Caco-2 (cell line): ENCODE measurements around the gene SEMA4D. TPM values are rescaled to one million over a fixed set of nuclear protein-coding genes. Genes with fewer than 3 reads are reported as not detected.

Experiments
- BruUV-seq: library from RNA; stranded (reverse); fragments of 400-500 nt; replicated peaks from 2 replicates; lab custom pipeline; 2021; lab: Mats Ljungman, UMichigan
- CTCF ChIA-PET: fragments of 300-600 bp; sonication (Branson Sonifier 250); formaldehyde crosslinking; loops from one replicate; lab custom pipeline; 2022; ENCODE audit warnings: antibody characterized with exemption; lab: Charles Lee
- POLR2A ChIA-PET: fragments of 300-600 bp; sonication (Branson Sonifier 250); formaldehyde crosslinking; loops from one replicate; lab custom pipeline; 2022; ENCODE audit warnings: antibody characterized with exemption; lab: Charles Lee
- DNase-seq, 2 experiments: peaks; one replicate each; pipeline versions ENCODE4 v3.0.0 to v3.0.0-alpha.2; 2020 to 2022
- H3K27me3 ChIP-seq: replicated peaks from 2 replicates; pipeline ENCODE4 v1.6.0; 2011; ENCODE audit warnings: low read length; ENCODE audit not compliant: control insufficient read depth, insufficient read depth
- H3K36me3 ChIP-seq: 2 replicates; pipeline ENCODE4 v1.5.1; 2011; ENCODE audit warnings: low read length; ENCODE audit not compliant: control insufficient read depth, insufficient read depth
- H3K4me1 ChIP-seq: fragments of 250-450 bp; sonication (Bioruptor Pico); 2 replicates; pipeline ENCODE4 v1.5.1; 2020; ENCODE audit warnings: mild to moderate bottlenecking
- H3K4me3 ChIP-seq: 2 replicates; pipeline ENCODE4 v1.5.1; 2011; ENCODE audit warnings: low read depth, mild to moderate bottlenecking, control low read depth, low read length
- H3K9me3 ChIP-seq: fragments of 250-450 bp; sonication (Bioruptor Pico); 2 replicates; pipeline ENCODE4 v1.5.1; 2020; ENCODE audit warnings: mild to moderate bottlenecking, moderate library complexity
- H3K27ac Mint-ChIP-seq: one replicate; pipeline ENCODE4 v1.8.0; 2022; ENCODE audit warnings: mixed read lengths; ENCODE audit not compliant: unreplicated experiment
- H3K27me3 Mint-ChIP-seq: one replicate; pipeline ENCODE4 v1.8.0; 2022; ENCODE audit warnings: mixed read lengths; ENCODE audit not compliant: insufficient read depth, unreplicated experiment
- H3K36me3 Mint-ChIP-seq: one replicate; pipeline ENCODE4 v1.8.0; 2022; ENCODE audit warnings: mild to moderate bottlenecking, mixed read lengths; ENCODE audit not compliant: insufficient read depth, unreplicated experiment
- H3K4me1 Mint-ChIP-seq: one replicate; pipeline ENCODE4 v1.8.0; 2022; ENCODE audit warnings: low read depth, mixed read lengths; ENCODE audit not compliant: unreplicated experiment
- H3K4me3 Mint-ChIP-seq: one replicate; pipeline ENCODE4 v1.8.0; 2022; ENCODE audit warnings: mild to moderate bottlenecking, moderate library complexity, mixed read lengths; ENCODE audit not compliant: unreplicated experiment
- H3K9me3 Mint-ChIP-seq: one replicate; pipeline ENCODE4 v1.8.0; 2022; ENCODE audit warnings: mixed read lengths; ENCODE audit not compliant: unreplicated experiment
- CTCF ChIP-seq, 2 experiments: fragments of 200-600 bp in 1 of 2; IDR thresholded peaks; 1 replicate in 1 of 2; 2 replicates in 1 of 2; pipeline versions ENCODE4 v1.5.1 to v1.8.0; 2011 to 2022; ENCODE audit warnings: antibody characterized with exemption in 1 of 2, control low read depth in 1 of 2, inconsistent platforms in 1 of 2, low read depth in 1 of 2, low read length in 1 of 2, mild to moderate bottlenecking in 1 of 2, moderate library complexity in 1 of 2; ENCODE audit not compliant: insufficient read depth in 1 of 2, severe bottlenecking in 1 of 2, unreplicated experiment in 1 of 2
- intact Hi-C: fragments of 100-400 bp; cut with micrococcal nuclease; formaldehyde crosslinking; loops from one replicate; pipeline ENCODE4 v1.10.0; 2022; ENCODE audit not compliant: unreplicated experiment
- total RNA-seq: library from RNA; stranded (reverse); gene quantifications from 2 replicates; pipeline ENCODE4 v1.2.3, GENCODE V29; 2022

The SEMA4D gene
- total RNA-seq, 1 experiment from 2014 or later: 17.1 TPM

DNA sequence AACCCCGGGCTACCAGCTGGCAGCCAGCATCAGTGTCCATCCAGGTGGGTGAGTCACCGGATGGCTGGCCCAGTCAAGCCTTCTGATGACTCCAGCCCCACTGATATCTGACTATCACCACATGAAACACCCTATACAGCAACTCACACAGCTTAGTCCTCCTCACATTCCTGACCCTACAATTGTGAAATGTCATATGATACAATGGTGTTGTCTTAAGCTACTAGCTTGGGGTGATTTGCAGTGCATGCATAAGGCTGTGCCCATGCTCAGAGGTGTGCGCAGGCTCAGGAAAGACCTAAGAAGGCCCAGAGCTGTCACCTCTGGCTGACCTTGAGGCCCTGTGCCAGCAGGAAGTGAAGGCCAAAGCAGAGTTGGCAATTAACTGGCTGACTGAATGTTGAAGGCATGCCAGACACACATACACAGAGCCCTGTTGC is 21.5 kb upstream of the SEMA4D start:
- no peak overlapping the region for H3K27ac Mint-ChIP-seq
- TF ChIP-seq CTCF (IDR thresholded peaks at IDR 0.05; ENCODE audit: insufficient read depth in 1 of 2, low read depth in 1 of 2, low read length in 1 of 2, severe bottlenecking in 1 of 2, unreplicated experiment in 1 of 2): no peak
- peaks cover 3% of the 10 kb centered on the region for H3K4me1 Mint-ChIP-seq
- H3K36me3 Mint-ChIP-seq: no peaks in the 10 kb centered on the region
- no peak overlapping the region for H3K4me3 ChIP-seq
- H3K9me3 Mint-ChIP-seq: no peaks in the 10 kb centered on the region
- CTCF ChIA-PET: no interaction called here
- intact Hi-C loops: no loop called here
- DNase-seq: no peak
- POLR2A ChIA-PET: no interaction called here
- H3K27me3 ChIP-seq: no peaks in the 10 kb centered on the region
- H3K9me3 ChIP-seq: no peaks in the 10 kb centered on the region
- no peaks in the 10 kb centered on the region for H3K36me3 ChIP-seq
- H3K4me3 Mint-ChIP-seq: no peak overlapping the region
- no peaks in the 10 kb centered on the region for H3K27me3 Mint-ChIP-seq
- BruUV-seq: no TSS peak
- no peaks in the 10 kb centered on the region for H3K4me1 ChIP-seq

DNA sequence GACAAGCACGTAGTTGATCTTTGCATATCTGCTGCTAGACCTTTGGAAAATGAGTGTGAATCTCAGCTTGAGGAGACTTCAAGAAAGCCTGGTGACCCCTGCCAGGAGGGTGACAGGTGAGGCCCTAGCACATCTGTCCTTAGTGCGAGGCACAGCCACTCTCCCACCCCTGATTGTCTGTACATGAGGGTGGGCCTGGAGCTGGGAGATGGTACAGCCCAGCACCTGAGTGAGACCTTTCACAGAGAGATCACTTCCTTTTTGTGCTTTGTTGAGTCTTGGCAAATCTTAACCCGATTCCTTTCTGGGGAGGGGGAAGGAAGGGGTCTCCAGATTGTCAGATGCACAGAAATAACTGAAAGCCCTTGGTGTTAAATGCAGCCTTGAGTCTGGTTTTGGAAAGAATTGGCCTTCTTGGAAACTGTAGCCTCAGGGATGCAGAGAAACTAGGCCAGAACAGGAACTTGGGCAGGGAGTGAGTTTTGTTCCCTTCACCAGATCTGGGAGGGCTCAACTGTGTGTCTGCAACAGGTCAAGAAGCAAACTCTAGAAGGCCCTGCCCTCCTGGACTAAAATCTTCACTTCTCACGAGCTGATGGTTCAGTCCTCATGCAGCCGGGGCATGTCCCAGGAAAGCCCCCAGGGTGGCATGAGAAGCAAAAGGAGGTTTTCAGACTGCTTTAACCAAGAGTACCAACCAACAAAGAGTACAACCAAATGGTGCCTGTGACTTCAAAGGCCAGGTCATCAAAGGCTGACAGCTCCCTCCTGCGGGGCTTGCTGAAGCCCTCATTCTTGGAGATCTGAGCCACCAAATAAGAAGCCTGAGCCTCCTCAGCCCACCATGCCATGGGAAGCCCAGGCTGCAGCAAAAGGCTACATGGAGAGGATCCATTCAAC is 20.8 kb upstream of the SEMA4D start:
- ChIA-PET CTCF (no interaction called here), POLR2A (no interaction called here)
- Histone ChIP-seq H3K9me3 (no peaks in the 10 kb centered on the region), H3K36me3 (no peaks in the 10 kb centered on the region), H3K4me1 (no peaks in the 10 kb centered on the region), H3K27me3 (no peaks in the 10 kb centered on the region), H3K4me3 (no peak overlapping the region)
- DNase-seq: no peak
- Mint-ChIP-seq H3K36me3 (no peaks in the 10 kb centered on the region), H3K27me3 (no peaks in the 10 kb centered on the region), H3K4me3 (no peak overlapping the region), H3K4me1 (no peaks in the 10 kb centered on the region), H3K9me3 (no peaks in the 10 kb centered on the region), H3K27ac (no peak overlapping the region)
- intact Hi-C loops: no loop called here
- BruUV-seq: no TSS peak
- no peak for TF ChIP-seq CTCF (IDR thresholded peaks at IDR 0.05; ENCODE audit: insufficient read depth in 1 of 2, low read depth in 1 of 2, low read length in 1 of 2, severe bottlenecking in 1 of 2, unreplicated experiment in 1 of 2)

DNA sequence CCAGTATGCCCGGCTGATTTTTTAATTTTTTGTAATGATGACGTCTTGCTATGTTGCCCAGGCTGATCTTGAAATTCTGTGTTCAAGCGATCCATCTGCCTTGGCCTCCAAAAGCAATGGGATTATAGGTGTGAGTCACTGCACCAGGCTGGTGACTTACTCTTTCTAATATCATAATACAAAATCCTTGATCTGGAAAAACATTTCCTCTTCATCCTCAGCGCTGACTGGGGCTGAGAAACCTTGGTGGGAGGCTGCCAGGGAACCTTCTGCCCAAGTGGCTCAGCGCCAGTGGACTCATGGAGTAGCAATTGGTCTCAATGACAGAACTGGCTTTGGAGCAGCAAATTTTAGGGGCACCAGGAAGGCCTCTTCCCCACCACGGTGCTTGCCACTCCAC is 17.5 kb upstream of the SEMA4D start:
- ChIA-PET CTCF (no interaction called here), POLR2A (no interaction called here)
- no peak for TF ChIP-seq CTCF (IDR thresholded peaks at IDR 0.05; ENCODE audit: insufficient read depth in 1 of 2, low read depth in 1 of 2, low read length in 1 of 2, severe bottlenecking in 1 of 2, unreplicated experiment in 1 of 2)
- no peak overlapping the region for H3K4me3 Mint-ChIP-seq
- H3K27ac Mint-ChIP-seq: no peak overlapping the region
- H3K4me1 Mint-ChIP-seq: no peaks in the 10 kb centered on the region
- Histone ChIP-seq H3K9me3 (no peaks in the 10 kb centered on the region), H3K36me3 (no peaks in the 10 kb centered on the region), H3K4me3 (no peak overlapping the region), H3K27me3 (no peaks in the 10 kb centered on the region), H3K4me1 (no peaks in the 10 kb centered on the region)
- no peaks in the 10 kb centered on the region for H3K36me3 Mint-ChIP-seq
- H3K27me3 Mint-ChIP-seq: peaks cover 4% of the 10 kb centered on the region
- intact Hi-C loops: no loop called here
- BruUV-seq: no TSS peak
- peaks cover 5% of the 10 kb centered on the region for H3K9me3 Mint-ChIP-seq
- no peak for DNase-seq
